Measurements from ENCODE around the gene ATXN7L1. TPM values are rescaled to one million over a fixed set of nuclear protein-coding genes. Genes with fewer than 3 reads are reported as not detected.

Gene ATXN7L1
- total RNA-seq, 1 donor from 2014 or later: 2.3 TPM

- DNase-seq (ENCODE audit: low read depth): no peak
- TF ChIP-seq CTCF (conservative IDR thresholded peaks at IDR 0.05; ENCODE audit: low read depth, low read length): no peak
These were observed 203.6 kb downstream of the ATXN7L1 start for GRCh38 chr7:105672801-105673200.

GRCh38 chr7:105666324-105666723, 210.1 kb downstream of the ATXN7L1 start:
- no peak overlapping the region for H3K4me3 ChIP-seq (ENCODE audit: low read depth, low read length)
- no peak for DNase-seq (ENCODE audit: low read depth)
- no peak for TF ChIP-seq CTCF (conservative IDR thresholded peaks at IDR 0.05; ENCODE audit: low read depth, low read length)

More at GRCh38 chr7:105672801-105673200, 203.6 kb downstream of the ATXN7L1 start:
- H3K4me3 ChIP-seq (ENCODE audit: low read depth, low read length): no peak overlapping the region

GRCh38 chr7:105665684-105666083, 210.7 kb downstream of the ATXN7L1 start:
- no peak for DNase-seq (ENCODE audit: low read depth)
- TF ChIP-seq CTCF (conservative IDR thresholded peaks at IDR 0.05; ENCODE audit: low read depth, low read length): no peak
- no peak overlapping the region for H3K4me3 ChIP-seq (ENCODE audit: low read depth, low read length)

- no peak overlapping the region for H3K4me3 ChIP-seq (ENCODE audit: low read depth, low read length)
- TF ChIP-seq CTCF (conservative IDR thresholded peaks at IDR 0.05; ENCODE audit: low read depth, low read length): no peak
These were observed 211.4 kb downstream of the ATXN7L1 start for GRCh38 chr7:105664816-105665525.

GRCh38 chr7:105662998-105663397, 213.4 kb downstream of the ATXN7L1 start:
- DNase-seq (ENCODE audit: low read depth): no peak
- H3K4me3 ChIP-seq (ENCODE audit: low read depth, low read length): no peak overlapping the region
- TF ChIP-seq CTCF (conservative IDR thresholded peaks at IDR 0.05; ENCODE audit: low read depth, low read length): no peak

More at GRCh38 chr7:105664816-105665525, 211.4 kb downstream of the ATXN7L1 start:
- DNase-seq (ENCODE audit: low read depth): no peak

- no peak overlapping the region for H3K4me3 ChIP-seq (ENCODE audit: low read depth, low read length)
- DNase-seq (ENCODE audit: low read depth): no peak
- no peak for TF ChIP-seq CTCF (conservative IDR thresholded peaks at IDR 0.05; ENCODE audit: low read depth, low read length)
These were observed 214.8 kb downstream of the ATXN7L1 start for GRCh38 chr7:105661625-105662024.

Measured in epithelial cell of proximal tubule (primary cell).